ENCODE measurements around the gene HMX3. TPM values are rescaled to one million over a fixed set of nuclear protein-coding genes. Genes with fewer than 3 reads are reported as not detected.
"Not testable (repeated sequence)": the region's sequence is repeated elsewhere in the genome, so short reads cannot be mapped to it uniquely, and the experiment has no call there.

Gene HMX3
- total RNA-seq, 1 donor from 2014 or later = not detected

DNA sequence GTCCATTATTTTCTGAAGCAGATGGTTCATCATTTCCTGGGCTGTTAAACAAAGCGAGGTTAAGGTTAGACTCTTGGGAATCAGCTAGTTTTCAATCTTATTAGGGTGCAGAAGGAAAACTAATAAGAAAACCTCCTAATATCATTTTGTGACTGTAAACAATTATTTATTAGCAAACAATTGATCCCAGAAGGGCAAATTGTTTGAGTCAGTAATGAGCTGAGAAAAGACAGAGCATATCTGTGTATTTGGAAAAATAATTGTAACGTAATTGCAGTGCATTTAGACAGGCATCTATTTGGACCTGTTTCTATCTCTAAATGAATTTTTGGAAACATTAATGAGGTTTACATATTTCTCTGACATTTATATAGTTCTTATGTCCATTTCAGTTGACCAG, 28.5 kb downstream of the HMX3 start:
- Histone ChIP-seq H3K27ac (no peak overlapping the region), H3K36me3 (peaks cover 94% of the 10 kb centered on the region), H3K9me3 (no peaks in the 10 kb centered on the region), H3K4me3 (no peak overlapping the region), H3K4me1 (no peaks in the 10 kb centered on the region), H3K27me3 (ENCODE audit: low read depth) (no peaks in the 10 kb centered on the region)
- no peak for DNase-seq
- no peak for TF ChIP-seq CTCF (IDR thresholded peaks at IDR 0.05)
- intact Hi-C loops (cut with DNase I) = no loop called here
- no peak for ATAC-seq

- peaks cover 85% of the 10 kb centered on the region for H3K36me3 ChIP-seq
Measured at GRCh38 chr10:123165445-123166072, 29.8 kb downstream of the HMX3 start.

GRCh38 chr10:123166618-123167017, 30.8 kb downstream of the HMX3 start:
- no peak overlapping the region for H3K4me3 ChIP-seq
- intact Hi-C loops (cut with DNase I) = no loop called here
- peaks cover 75% of the 10 kb centered on the region for H3K36me3 ChIP-seq
- no peak for ATAC-seq
- H3K27me3 ChIP-seq (ENCODE audit: low read depth) = no peaks in the 10 kb centered on the region
- H3K9me3 ChIP-seq = no peaks in the 10 kb centered on the region
- no peak for TF ChIP-seq CTCF (IDR thresholded peaks at IDR 0.05)
- no peak for DNase-seq
- no peak overlapping the region for H3K27ac ChIP-seq
- H3K4me1 ChIP-seq = no peaks in the 10 kb centered on the region

More at GRCh38 chr10:123165445-123166072, 29.8 kb downstream of the HMX3 start:
- Histone ChIP-seq H3K27me3 (ENCODE audit: low read depth) (no peaks in the 10 kb centered on the region), H3K4me3 (no peak overlapping the region), H3K9me3 (no peaks in the 10 kb centered on the region), H3K4me1 (no peaks in the 10 kb centered on the region), H3K27ac (no peak overlapping the region)
- no peak for DNase-seq
- ATAC-seq = no peak
- intact Hi-C loops (cut with DNase I) = no loop called here
- no peak for TF ChIP-seq CTCF (IDR thresholded peaks at IDR 0.05)

DNA sequence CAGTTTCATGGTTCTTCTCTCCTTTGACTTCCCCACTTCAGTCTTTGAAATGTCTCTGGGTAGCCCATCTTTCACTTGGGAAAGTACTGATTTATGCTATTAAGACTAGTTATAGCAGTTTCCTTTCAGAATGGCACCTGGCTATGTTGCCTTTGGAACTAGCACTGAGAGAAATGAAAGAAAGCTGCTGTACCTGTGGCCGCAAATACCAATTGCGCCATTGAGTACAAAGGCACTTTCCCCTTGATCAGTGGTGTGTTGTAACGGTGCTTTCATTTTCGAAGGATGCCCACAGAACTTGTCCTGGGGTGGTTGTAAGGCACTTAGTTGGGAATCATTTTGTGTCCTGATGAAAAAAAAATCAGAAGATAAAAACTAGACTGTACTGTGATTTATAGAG, 35.2 kb downstream of the HMX3 start:
- intact Hi-C loops (cut with DNase I) = no loop called here
- no peaks in the 10 kb centered on the region for H3K4me1 ChIP-seq
- DNase-seq (no peak), ATAC-seq (no peak)
- no peak overlapping the region for H3K4me3 ChIP-seq
- no peak for TF ChIP-seq CTCF (IDR thresholded peaks at IDR 0.05)
- no peaks in the 10 kb centered on the region for H3K27me3 ChIP-seq (ENCODE audit: low read depth)
- H3K36me3 ChIP-seq = peaks cover 41% of the 10 kb centered on the region
- no peaks in the 10 kb centered on the region for H3K9me3 ChIP-seq
- no peak overlapping the region for H3K27ac ChIP-seq

DNA sequence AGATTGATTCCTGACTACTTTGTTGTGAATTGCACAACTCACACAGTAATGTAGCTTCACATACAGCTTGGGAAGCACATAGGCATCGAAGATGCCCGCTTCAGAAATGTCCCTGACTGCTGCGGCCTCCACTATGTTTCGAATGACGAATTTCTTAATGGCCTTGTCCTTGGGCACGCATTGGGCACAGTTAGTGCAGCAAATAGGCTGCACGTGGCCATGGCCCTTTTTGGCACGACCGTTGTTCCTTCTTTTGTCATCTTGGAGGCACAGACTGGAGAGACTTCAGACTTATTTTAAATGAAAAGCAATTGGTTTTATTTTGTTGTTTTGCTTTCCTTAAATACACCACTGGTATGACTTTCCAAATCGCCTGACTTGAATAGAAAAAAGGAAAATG, 35.8 kb downstream of the HMX3 start:
- H3K27ac ChIP-seq; H3K4me1 ChIP-seq; H3K27me3 ChIP-seq (ENCODE audit: low read depth); ATAC-seq; intact Hi-C loops (cut with DNase I); DNase-seq; H3K4me3 ChIP-seq; H3K9me3 ChIP-seq: not testable (repeated sequence)
- H3K36me3 ChIP-seq = peaks cover 36% of the 10 kb centered on the region

DNA sequence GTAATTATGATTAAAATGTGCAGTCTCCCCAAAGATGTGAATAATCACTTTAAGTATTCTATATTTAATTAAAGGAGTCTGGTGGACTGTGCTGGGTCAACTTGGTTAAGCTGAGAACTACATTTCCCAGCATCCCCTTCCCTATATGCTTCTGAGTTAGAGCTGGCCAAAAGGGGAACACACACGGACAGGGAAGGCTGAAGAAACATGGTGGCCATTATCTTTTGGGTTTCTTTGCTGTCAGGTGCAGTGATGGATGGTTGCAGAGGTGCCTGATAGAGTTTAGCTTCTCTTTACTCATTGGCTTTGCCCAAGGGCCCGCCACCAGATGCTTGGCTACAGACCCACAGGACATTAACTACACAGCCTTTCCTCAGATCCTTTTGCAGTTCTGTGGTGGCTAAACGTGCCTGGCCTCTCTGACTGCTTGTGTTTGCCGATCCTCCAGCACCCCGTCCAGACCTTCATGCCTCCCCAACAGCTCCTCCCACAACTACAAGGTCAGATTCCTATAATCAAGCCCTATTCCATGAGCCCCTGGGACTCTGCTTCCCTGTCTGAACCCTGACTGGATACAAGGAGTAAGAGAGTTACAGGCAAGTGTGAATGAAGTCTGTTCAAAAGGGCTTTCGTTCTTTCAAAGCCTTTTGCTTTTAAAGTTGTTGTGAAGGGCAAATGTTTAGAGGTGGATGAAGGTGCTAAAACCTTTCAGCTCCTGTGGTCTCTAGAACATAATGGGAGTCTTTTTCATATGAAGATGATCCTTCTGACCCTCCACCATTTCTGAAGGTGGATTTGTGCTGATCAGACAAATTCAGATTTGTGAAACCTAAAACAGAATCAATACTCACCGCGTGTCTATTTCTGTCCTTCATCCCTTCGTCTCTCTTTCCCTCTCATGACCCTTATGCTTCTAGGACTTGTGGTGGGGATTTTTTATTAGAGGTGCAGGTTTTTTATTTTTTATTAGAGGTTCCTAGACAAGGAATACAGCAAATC, 39.9 kb downstream of the HMX3 start:
- intact Hi-C loops (cut with DNase I) = no loop called here
- no peaks in the 10 kb centered on the region for H3K4me1 ChIP-seq
- no peaks in the 10 kb centered on the region for H3K27me3 ChIP-seq (ENCODE audit: low read depth)
- peaks cover 11% of the 10 kb centered on the region for H3K36me3 ChIP-seq
- DNase-seq = no peak
- no peak overlapping the region for H3K4me3 ChIP-seq
- no peak overlapping the region for H3K27ac ChIP-seq
- no peak for TF ChIP-seq CTCF (IDR thresholded peaks at IDR 0.05)
- H3K9me3 ChIP-seq = no peaks in the 10 kb centered on the region
- ATAC-seq = no peak

GRCh38 chr10:123178390-123178789, 42.6 kb downstream of the HMX3 start:
- H3K36me3 ChIP-seq = peaks cover 11% of the 10 kb centered on the region
- DNase-seq; intact Hi-C loops (cut with DNase I); H3K9me3 ChIP-seq; H3K4me3 ChIP-seq; ATAC-seq; H3K27me3 ChIP-seq (ENCODE audit: low read depth); H3K4me1 ChIP-seq; H3K27ac ChIP-seq: not testable (repeated sequence)
